ENCODE results near the gene HERPUD1.

- TF ChIP-seq, protein P1, sequence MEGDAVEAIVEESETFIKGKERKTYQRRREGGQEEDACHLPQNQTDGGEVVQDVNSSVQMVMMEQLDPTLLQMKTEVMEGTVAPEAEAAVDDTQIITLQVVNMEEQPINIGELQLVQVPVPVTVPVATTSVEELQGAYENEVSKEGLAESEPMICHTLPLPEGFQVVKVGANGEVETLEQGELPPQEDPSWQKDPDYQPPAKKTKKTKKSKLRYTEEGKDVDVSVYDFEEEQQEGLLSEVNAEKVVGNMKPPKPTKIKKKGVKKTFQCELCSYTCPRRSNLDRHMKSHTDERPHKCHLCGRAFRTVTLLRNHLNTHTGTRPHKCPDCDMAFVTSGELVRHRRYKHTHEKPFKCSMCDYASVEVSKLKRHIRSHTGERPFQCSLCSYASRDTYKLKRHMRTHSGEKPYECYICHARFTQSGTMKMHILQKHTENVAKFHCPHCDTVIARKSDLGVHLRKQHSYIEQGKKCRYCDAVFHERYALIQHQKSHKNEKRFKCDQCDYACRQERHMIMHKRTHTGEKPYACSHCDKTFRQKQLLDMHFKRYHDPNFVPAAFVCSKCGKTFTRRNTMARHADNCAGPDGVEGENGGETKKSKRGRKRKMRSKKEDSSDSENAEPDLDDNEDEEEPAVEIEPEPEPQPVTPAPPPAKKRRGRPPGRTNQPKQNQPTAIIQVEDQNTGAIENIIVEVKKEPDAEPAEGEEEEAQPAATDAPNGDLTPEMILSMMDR (conservative IDR thresholded peaks at IDR 0.05; ENCODE audit: low read length), result no peak
- no peak for TF ChIP-seq EZH2phosphoT487 (IDR thresholded peaks at IDR 0.05; ENCODE audit: borderline replicate concordance, low read depth, low read length)
Observed at GRCh38 chr16:56977216-56977615, 45.3 kb downstream of the HERPUD1 start.
